Activated B cell treated with CpG ODN at 0.5 μM for 24 hours (primary cell): Measurements from ENCODE around the gene RESP18. TPM values are rescaled to one million over a fixed set of nuclear protein-coding genes. Genes with fewer than 3 reads are reported as not detected.

Source experiments
- ATAC-seq: fragments of 200-7000 bp; cut with Tn5 transposase; one replicate; pipeline ENCODE4 v1.10.0; 2021; ENCODE audit warnings: low read depth, mild to moderate bottlenecking, moderate library complexity
- CTCF ChIA-PET: fragments of 350-600 bp; sonication (Branson Sonifier 250); formaldehyde crosslinking; loops from one replicate; lab custom pipeline; 2021; ENCODE audit warnings: antibody characterized with exemption; lab: Charles Lee
- POLR2A ChIA-PET: fragments of 350-600 bp; sonication (Branson Sonifier 250); formaldehyde crosslinking; loops from one replicate; lab custom pipeline; 2021; ENCODE audit warnings: antibody characterized with exemption; lab: Charles Lee
- DNase-seq: peaks from one replicate; pipeline ENCODE4 v3.0.0; 2022
- H3K27ac Mint-ChIP-seq: one replicate; pipeline ENCODE4 v1.8.0; 2020; ENCODE audit warnings: mixed read lengths
- H3K27me3 Mint-ChIP-seq: one replicate; pipeline ENCODE4 v1.8.0; 2021; ENCODE audit warnings: mixed read lengths
- H3K36me3 Mint-ChIP-seq: one replicate; pipeline ENCODE4 v1.8.0; 2021; ENCODE audit warnings: low read depth, mixed read lengths
- H3K4me1 Mint-ChIP-seq: one replicate; pipeline ENCODE4 v1.8.0; 2021; ENCODE audit warnings: mixed read lengths
- H3K4me3 Mint-ChIP-seq: one replicate; pipeline ENCODE4 v1.8.0; 2020; ENCODE audit warnings: mild to moderate bottlenecking, mixed read lengths
- H3K9me3 Mint-ChIP-seq: one replicate; pipeline ENCODE4 v1.8.0; 2020; ENCODE audit warnings: mixed read lengths
- intact Hi-C: fragments of 100-400 bp; cut with micrococcal nuclease; formaldehyde crosslinking; loops from one replicate; pipeline ENCODE4 v1.15.1; 2024
- total RNA-seq: library from RNA; stranded (reverse); gene quantifications from 2 replicates; pipeline ENCODE4 v1.2.3, GENCODE V29; 2022
- TF ChIP-seq, protein P1 (sequence below): fragments of 200-600 bp; IDR thresholded peaks from one replicate; pipeline ENCODE4 v1.8.0; 2022; ENCODE audit warnings: antibody characterized with exemption, mild to moderate bottlenecking

The RESP18 gene
- total RNA-seq, 1 donor from 2014 or later: not detected

DNA sequence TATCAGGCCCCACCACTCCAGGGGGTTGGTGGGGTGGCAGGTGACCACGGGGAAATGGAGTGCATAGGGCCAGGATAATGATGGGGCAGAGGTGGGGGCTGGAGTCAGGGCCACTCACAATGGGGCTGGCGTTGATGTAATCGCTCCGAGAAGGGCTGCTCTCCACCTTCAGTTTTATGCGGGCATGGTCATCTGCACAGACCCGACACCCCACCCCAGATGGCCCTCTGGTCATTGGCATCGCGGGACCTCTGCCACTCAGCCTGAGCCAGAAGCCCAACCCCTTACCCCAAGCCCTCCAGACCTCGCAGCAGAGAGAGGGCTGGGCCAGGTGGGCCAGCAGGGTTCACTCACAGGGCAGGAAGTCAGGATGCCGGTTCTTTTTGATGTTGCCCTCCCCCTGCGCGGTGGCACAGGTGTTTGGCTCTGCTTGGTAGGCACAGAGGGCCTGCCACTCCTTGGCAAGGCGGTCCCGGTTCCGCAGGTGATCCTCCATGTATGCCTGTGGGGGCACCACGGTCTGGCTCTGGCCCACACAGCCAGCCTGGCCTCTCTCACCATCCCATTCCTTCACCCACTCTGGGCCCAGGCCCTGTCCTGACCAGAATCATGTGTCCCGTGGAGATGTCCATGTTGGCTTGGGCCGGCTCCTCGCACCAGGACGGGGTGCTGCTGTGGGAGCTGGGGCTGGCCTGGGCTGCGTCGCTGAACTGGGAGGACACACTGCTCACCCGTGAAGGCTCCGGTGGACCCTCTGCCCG lies 35.7 kb downstream of the RESP18 start:
- ChIA-PET CTCF (interaction anchor here (0.9 to 6.2 kb wide), 6 partner anchors 16 to 138 kb away, joined by 3 to 155 read pairs (median 5); partner anchors contain the start of genes ANKZF1, ATG9A, DNAJB2 and NHEJ1), POLR2A (interaction anchor here (1.9 to 10.1 kb wide), 3 partner anchors 17 to 126 kb away, joined by 10 to 138 read pairs (median 36); partner anchors contain the start of genes CNPPD1 and DNAJB2)
- Mint-ChIP-seq H3K9me3 (no peaks in the 10 kb centered on the region), H3K4me3 (no peak overlapping the region), H3K36me3 (no peaks in the 10 kb centered on the region), H3K27ac (no peak overlapping the region), H3K27me3 (peaks cover 17% of the 10 kb centered on the region), H3K4me1 (peaks cover 24% of the 10 kb centered on the region)
- DNase-seq (no peak), ATAC-seq (no peak)
- TF ChIP-seq, protein P1, sequence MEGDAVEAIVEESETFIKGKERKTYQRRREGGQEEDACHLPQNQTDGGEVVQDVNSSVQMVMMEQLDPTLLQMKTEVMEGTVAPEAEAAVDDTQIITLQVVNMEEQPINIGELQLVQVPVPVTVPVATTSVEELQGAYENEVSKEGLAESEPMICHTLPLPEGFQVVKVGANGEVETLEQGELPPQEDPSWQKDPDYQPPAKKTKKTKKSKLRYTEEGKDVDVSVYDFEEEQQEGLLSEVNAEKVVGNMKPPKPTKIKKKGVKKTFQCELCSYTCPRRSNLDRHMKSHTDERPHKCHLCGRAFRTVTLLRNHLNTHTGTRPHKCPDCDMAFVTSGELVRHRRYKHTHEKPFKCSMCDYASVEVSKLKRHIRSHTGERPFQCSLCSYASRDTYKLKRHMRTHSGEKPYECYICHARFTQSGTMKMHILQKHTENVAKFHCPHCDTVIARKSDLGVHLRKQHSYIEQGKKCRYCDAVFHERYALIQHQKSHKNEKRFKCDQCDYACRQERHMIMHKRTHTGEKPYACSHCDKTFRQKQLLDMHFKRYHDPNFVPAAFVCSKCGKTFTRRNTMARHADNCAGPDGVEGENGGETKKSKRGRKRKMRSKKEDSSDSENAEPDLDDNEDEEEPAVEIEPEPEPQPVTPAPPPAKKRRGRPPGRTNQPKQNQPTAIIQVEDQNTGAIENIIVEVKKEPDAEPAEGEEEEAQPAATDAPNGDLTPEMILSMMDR: no peak
- intact Hi-C loops: loop anchor here (5.0 kb wide), 1 partner anchor 445 kb away; no protein-coding TSS in a partner anchor

DNA sequence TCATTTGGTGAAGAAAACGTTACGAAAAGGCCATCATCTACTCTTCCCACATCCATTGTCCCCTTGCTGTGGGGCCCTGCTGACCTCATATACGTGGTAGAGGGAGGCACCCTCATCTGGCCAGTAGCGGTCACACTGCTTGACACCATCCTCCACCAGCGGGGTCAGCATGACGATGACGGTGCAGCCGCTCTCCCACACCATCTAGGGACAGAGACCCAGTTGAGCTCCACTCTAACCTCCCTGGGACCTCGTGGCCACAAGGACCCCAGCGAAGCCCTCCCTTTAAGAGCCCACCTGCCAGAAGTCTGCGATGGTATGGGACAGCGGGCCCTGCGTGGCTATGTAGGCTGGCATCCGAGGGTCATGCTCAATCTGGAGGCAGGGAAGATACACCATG lies 36.4 kb downstream of the RESP18 start:
- intact Hi-C loops: loop anchor here (5.0 kb wide), 1 partner anchor 444 kb away; no protein-coding TSS in a partner anchor
- Mint-ChIP-seq H3K27ac (no peak overlapping the region), H3K27me3 (peaks cover 11% of the 10 kb centered on the region), H3K4me1 (peaks cover 24% of the 10 kb centered on the region), H3K9me3 (no peaks in the 10 kb centered on the region), H3K4me3 (no peak overlapping the region), H3K36me3 (no peaks in the 10 kb centered on the region)
- CTCF ChIA-PET: interaction anchor here (1.3 to 6.2 kb wide), 9 partner anchors 15 to 138 kb away, joined by 3 to 155 read pairs (median 30); partner anchors contain the start of genes ABCB6, CNPPD1, DNAJB2 and GLB1L
- TF ChIP-seq, protein P1: no peak
- ATAC-seq: no peak
- no peak for DNase-seq
- POLR2A ChIA-PET: interaction anchor here (1.7 to 10.1 kb wide), 7 partner anchors 17 to 125 kb away, joined by 3 to 138 read pairs (median 26); partner anchors contain the start of genes CNPPD1, DNAJB2, GLB1L and STK16

DNA sequence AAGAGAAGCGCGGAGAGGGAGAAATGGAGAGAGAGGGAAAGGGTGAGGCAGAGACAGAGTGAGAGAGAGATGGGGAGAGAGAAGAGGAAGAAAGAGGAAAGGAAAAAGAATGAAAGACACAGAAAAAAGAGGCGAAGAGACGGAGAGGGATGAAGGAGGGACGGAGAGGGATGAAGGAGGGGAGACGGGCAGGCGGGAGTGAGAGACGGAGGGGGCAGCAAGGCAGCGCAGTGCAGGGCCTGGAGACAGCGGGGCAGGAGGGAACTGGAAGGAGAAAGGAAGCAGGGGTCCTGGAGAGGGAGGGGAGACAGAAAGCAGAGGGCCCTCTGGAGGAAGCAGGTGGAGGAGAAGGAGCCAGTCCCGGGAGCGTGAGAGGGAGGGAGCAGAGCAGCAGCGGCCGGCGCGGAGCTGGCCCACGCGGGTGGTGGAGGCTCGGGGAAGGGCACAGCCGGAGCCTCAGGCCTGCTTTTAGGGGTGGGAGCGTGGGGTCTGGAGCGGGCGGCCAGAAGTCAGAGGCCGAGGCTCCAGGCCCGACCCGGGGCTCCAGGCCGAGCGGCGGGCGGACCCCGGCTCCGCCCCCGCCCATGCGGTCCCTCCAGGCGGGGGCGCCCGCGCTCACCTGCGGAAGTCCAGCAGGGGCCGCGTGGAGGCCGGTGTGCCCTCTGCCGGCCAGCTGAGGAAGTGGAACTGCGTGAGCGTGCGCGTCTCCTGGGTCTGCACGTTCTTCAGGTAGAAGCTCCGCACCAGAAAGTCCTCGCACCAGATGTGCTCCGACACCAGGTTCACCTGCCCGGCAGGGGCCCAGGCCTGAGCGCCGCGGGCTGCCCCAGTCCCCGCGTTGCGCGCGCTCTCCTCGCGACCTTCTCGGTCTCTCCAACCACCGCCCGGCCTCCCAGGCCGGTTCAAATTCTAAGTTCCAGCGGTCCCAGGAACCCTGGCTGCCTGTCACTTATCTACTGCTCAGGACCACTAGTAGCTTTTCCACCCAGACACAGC lies 37.9 kb downstream of the RESP18 start:
- Mint-ChIP-seq H3K4me1 (peaks cover 24% of the 10 kb centered on the region), H3K27ac (peak overlapping the region; percentile 65), H3K9me3 (no peaks in the 10 kb centered on the region), H3K27me3 (peaks cover 6% of the 10 kb centered on the region), H3K36me3 (no peaks in the 10 kb centered on the region), H3K4me3 (peak overlapping the region; percentile 78)
- TF ChIP-seq, protein P1: peak; percentile 64
- DNase-seq (peak; percentile 91), ATAC-seq (peak; percentile 95)
- intact Hi-C loops: loop anchor here (1.0 to 5.0 kb wide), 9 partner anchors 15 to 442 kb away; partner anchors contain the start of genes ABCB6, ANKZF1, ATG9A and DNAJB2
- POLR2A ChIA-PET: interaction anchor here (0.5 to 10.1 kb wide), 20 partner anchors 9 to 399 kb away, joined by 3 to 138 read pairs (median 8); partner anchors contain the start of genes ABCB6, ANKZF1, ATG9A and CNPPD1
- CTCF ChIA-PET: interaction anchor here (0.6 to 6.2 kb wide), 36 partner anchors 9 to 424 kb away, joined by 3 to 155 read pairs (median 5); partner anchors contain the start of genes ABCB6, ANKZF1, ATG9A and CNPPD1

DNA sequence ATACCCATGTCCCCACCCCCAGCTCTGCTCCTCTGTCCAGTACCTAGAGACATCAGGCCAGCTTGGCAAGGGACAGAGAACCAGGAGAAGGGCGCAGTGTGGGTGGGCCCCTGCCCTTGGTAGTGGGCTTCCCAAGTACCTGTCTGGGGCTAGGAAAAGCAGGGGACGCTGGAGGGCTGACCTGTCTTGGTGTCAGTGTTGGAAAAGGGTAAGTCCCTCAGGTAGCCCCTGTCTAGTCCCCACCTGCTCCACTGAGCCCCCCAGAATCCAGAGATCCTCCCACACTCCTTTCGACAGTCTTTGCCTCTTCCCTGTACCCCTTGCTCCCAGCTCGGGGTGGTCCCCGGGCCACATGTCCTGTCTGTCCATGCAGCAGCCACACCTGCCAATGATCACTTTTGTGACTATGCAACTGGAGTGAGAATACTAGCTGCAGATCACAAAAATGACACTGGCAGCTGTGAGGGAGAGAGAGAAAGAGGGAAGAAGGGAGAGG lies 38.8 kb downstream of the RESP18 start:
- ChIA-PET CTCF (interaction anchor here (1.0 to 6.2 kb wide), 11 partner anchors 13 to 135 kb away, joined by 3 to 155 read pairs (median 30); partner anchors contain the start of genes ABCB6, CNPPD1, DNAJB2 and GLB1L), POLR2A (interaction anchor here (1.0 to 10.1 kb wide), 8 partner anchors 14 to 134 kb away, joined by 4 to 138 read pairs (median 16); partner anchors contain the start of genes CNPPD1, DNAJB2, TUBA4A and TUBA4B)
- ATAC-seq: no peak
- peaks cover 1% of the 10 kb centered on the region for H3K27me3 Mint-ChIP-seq
- DNase-seq: no peak
- H3K27ac Mint-ChIP-seq: peak overlapping the region; percentile 65
- TF ChIP-seq, protein P1: no peak
- peaks cover 20% of the 10 kb centered on the region for H3K4me1 Mint-ChIP-seq
- no peaks in the 10 kb centered on the region for H3K9me3 Mint-ChIP-seq
- no peaks in the 10 kb centered on the region for H3K36me3 Mint-ChIP-seq
- peak overlapping the region; percentile 78 for H3K4me3 Mint-ChIP-seq
- intact Hi-C loops: loop anchor here (1.0 to 2.0 kb wide), 5 partner anchors 14 to 95 kb away; partner anchors contain the start of genes ABCB6, ANKZF1, ATG9A and DNAJB2
